Activated CD8-positive, alpha-beta memory T cell treated with anti-CD3 and anti-CD28 coated beads, Interleukin-2, amount 10 ng/mL, durations not matched to agents 7 days and 5 days (primary cell): ENCODE measurements around the gene KATNAL2. TPM values are rescaled to one million over a fixed set of nuclear protein-coding genes. Genes with fewer than 3 reads are reported as not detected.
A peak's percentile ranks its signal among the peaks of the same experiment; 100 is the strongest.

ENCODE experiments used
- ATAC-seq: fragments of 150-1000 bp; cut with Tn5 transposase; one replicate; pipeline ENCODE4 v1.10.0; 2021; ENCODE audit warnings: moderate library complexity
- CTCF ChIA-PET: fragments of 350-600 bp; sonication (Branson Sonifier 250); formaldehyde crosslinking; loops from one replicate; lab custom pipeline; 2021; ENCODE audit warnings: antibody characterized with exemption; lab: Charles Lee
- DNase-seq: peaks from one replicate; pipeline ENCODE4 v3.0.0-alpha.2; 2020
- H3K27ac Mint-ChIP-seq: one replicate; pipeline ENCODE4 v1.8.0; 2021; ENCODE audit warnings: mild to moderate bottlenecking, mixed read lengths
- H3K27me3 Mint-ChIP-seq: one replicate; pipeline ENCODE4 v1.8.0; 2021; ENCODE audit warnings: mixed read lengths
- H3K36me3 Mint-ChIP-seq: one replicate; pipeline ENCODE4 v1.8.0; 2021; ENCODE audit warnings: mild to moderate bottlenecking, mixed read lengths
- H3K4me1 Mint-ChIP-seq: one replicate; pipeline ENCODE4 v1.8.0; 2021; ENCODE audit warnings: mixed read lengths
- H3K4me3 Mint-ChIP-seq: one replicate; pipeline ENCODE4 v1.8.0; 2021; ENCODE audit warnings: mild to moderate bottlenecking, moderate library complexity, mixed read lengths
- H3K9me3 Mint-ChIP-seq: one replicate; pipeline ENCODE4 v1.8.0; 2022; ENCODE audit warnings: low read depth, mixed read lengths
- total RNA-seq, 2 experiments: library from RNA; stranded (reverse); gene quantifications; one replicate each; pipeline ENCODE4 v1.2.3, GENCODE V29; 2021

KATNAL2 gene
- total RNA-seq, 2 experiments from 2014 or later: 0.45 to 0.79 TPM

DNA sequence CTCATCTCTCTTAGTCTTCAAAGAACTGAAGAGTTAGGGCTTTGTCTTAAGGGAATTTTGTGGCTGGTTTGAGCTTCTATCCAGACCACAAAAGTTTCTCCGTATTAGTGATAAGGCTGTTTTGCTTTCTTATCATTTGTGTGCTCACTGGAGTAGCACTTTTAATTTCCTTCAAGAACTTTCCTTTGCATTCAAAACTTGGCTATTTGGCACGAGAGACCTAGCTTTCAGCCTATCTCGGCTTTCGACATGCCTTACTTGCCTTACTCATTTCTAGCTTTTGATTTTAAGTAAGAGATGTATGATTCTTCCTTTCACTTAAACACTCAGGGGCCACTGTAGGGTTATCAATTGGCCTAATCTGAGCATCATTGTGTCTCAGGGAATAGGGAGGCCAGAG, 203.0 kb downstream of the KATNAL2 start:
- peak; percentile 78 for ATAC-seq
- DNase-seq: no peak
- Mint-ChIP-seq H3K27ac (no peak overlapping the region), H3K27me3 (no peaks in the 10 kb centered on the region), H3K36me3 (peaks cover 47% of the 10 kb centered on the region), H3K4me1 (peaks cover 23% of the 10 kb centered on the region), H3K9me3 (no peaks in the 10 kb centered on the region), H3K4me3 (no peak overlapping the region)
- CTCF ChIA-PET: no interaction called here

DNA sequence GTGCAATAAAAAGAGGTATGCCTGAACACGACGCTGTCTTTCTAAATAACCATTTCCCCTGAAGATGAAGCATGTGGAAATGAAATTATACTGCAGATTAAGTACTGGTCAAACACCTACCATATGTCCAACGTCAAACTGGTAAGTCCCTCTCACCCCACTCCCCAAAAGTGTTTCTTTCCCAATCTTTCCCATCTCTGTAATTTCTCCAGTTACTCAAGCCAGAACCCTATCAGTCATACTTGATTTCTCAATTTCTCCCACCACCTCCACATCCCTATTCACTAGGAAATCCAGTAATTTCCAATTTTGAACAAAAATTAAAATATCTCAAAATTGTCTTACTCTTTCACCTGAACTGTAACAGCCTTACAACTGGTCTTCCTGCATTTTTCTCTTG, 203.7 kb downstream of the KATNAL2 start:
- Mint-ChIP-seq H3K27me3 (no peaks in the 10 kb centered on the region), H3K9me3 (no peaks in the 10 kb centered on the region), H3K36me3 (peaks cover 47% of the 10 kb centered on the region), H3K4me3 (no peak overlapping the region), H3K27ac (no peak overlapping the region), H3K4me1 (peaks cover 23% of the 10 kb centered on the region)
- DNase-seq: no peak
- CTCF ChIA-PET: interaction anchor here (1.0 kb wide), 1 partner anchor 29 kb away, joined by 3 read pairs; the partner anchor contains the start of gene HDHD2
- no peak for ATAC-seq

DNA sequence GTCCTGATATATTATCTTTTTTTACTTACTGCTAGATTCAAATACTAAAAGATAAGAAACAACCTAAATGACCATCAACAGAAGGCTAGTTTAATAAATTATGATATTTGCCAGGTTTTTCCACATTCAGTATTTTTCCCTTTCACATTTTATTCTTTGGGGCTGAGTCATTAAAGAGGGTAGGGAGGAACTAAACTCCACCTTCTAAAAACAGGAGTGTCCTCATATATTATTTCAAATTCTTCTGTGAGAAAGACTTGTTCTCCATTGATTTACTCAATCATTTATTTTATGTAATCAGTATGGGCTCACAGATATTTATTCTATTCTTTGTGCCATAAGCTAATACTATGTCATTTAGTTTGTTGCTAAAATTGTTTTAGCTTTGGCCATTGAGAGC, 223.9 kb downstream of the KATNAL2 start:
- Mint-ChIP-seq H3K27me3 (no peaks in the 10 kb centered on the region), H3K27ac (no peak overlapping the region), H3K4me1 (no peaks in the 10 kb centered on the region), H3K4me3 (no peak overlapping the region), H3K36me3 (peaks cover 27% of the 10 kb centered on the region), H3K9me3 (no peaks in the 10 kb centered on the region)
- CTCF ChIA-PET: no interaction called here
- DNase-seq (no peak), ATAC-seq (no peak)

DNA sequence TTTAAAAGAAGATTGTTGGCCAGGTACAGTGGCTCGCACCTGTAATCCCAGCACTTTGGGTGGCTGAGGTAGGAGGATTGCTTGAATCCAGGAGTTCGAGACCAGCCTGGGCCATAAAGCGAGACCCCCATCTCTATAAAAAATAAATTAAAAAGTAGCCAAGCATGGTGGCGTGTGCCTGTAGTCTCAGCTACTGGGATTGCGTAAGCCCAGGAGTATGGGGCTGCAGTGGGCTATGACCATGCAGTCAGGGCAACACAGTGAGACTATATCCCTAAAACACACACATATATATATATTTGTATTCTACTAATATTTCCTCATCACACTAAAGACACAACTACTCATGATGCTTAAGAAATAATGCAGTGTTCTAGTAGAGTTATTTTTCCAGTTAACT, 225.8 kb downstream of the KATNAL2 start:
- H3K27ac Mint-ChIP-seq: no peak overlapping the region
- H3K36me3 Mint-ChIP-seq: peaks cover 21% of the 10 kb centered on the region
- CTCF ChIA-PET: no interaction called here
- H3K4me3 Mint-ChIP-seq: no peak overlapping the region
- no peaks in the 10 kb centered on the region for H3K27me3 Mint-ChIP-seq
- no peak for DNase-seq
- no peaks in the 10 kb centered on the region for H3K4me1 Mint-ChIP-seq
- no peaks in the 10 kb centered on the region for H3K9me3 Mint-ChIP-seq
- no peak for ATAC-seq

DNA sequence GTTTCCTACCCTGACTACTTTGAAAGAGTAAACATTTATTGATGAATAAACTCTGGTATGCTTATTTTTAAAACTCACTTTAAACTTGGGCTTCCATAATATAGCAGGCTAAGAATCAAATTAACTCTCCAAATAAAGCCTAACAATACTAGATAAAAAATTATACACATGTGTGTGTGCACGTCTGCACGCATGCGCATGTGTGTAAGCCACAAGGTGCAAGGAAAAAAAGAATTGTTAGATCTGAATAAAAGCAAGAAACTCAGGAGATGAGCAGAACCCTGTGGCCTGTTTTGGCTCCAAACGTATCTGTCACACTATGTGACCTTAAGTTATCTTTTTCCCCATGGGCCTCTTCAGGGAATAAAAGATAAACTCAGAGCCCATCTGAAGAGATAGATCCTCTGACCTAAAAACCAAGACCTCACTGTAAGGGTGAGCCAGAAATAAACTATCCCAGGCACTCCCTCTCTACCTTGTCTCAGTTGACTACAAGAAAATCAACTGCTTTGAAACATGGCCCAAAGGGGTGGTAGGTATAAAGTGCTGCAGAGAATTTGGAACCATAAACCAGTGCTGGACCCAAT, 226.6 kb downstream of the KATNAL2 start:
- CTCF ChIA-PET: no interaction called here
- peaks cover 8% of the 10 kb centered on the region for H3K4me1 Mint-ChIP-seq
- no peak overlapping the region for H3K4me3 Mint-ChIP-seq
- H3K27me3 Mint-ChIP-seq: no peaks in the 10 kb centered on the region
- no peaks in the 10 kb centered on the region for H3K9me3 Mint-ChIP-seq
- H3K36me3 Mint-ChIP-seq: peaks cover 20% of the 10 kb centered on the region
- DNase-seq (no peak), ATAC-seq (no peak)
- no peak overlapping the region for H3K27ac Mint-ChIP-seq

DNA sequence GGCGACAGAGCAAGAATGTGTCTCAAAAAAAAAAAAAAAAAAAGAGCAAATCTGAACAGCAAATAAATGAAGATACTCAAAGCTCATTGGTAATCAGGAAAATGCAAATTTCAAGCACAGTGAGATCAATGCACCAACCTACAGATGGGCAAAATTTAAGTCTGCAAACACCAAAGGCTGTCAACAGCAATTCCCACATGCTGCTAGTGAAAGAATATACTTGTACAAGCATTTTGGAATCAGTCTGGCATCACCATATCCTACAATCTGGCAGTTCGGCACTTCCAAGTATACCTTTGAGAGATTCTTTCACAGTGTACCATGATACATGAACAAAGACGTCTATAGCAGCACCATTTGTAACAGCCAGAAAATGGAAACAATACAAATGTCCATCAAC, 228.8 kb downstream of the KATNAL2 start:
- ATAC-seq (no peak), DNase-seq (no peak)
- H3K36me3 Mint-ChIP-seq: peaks cover 14% of the 10 kb centered on the region
- CTCF ChIA-PET: no interaction called here
- no peaks in the 10 kb centered on the region for H3K9me3 Mint-ChIP-seq
- no peaks in the 10 kb centered on the region for H3K27me3 Mint-ChIP-seq
- H3K4me1 Mint-ChIP-seq: peaks cover 25% of the 10 kb centered on the region
- no peak overlapping the region for H3K4me3 Mint-ChIP-seq
- H3K27ac Mint-ChIP-seq: no peak overlapping the region

DNA sequence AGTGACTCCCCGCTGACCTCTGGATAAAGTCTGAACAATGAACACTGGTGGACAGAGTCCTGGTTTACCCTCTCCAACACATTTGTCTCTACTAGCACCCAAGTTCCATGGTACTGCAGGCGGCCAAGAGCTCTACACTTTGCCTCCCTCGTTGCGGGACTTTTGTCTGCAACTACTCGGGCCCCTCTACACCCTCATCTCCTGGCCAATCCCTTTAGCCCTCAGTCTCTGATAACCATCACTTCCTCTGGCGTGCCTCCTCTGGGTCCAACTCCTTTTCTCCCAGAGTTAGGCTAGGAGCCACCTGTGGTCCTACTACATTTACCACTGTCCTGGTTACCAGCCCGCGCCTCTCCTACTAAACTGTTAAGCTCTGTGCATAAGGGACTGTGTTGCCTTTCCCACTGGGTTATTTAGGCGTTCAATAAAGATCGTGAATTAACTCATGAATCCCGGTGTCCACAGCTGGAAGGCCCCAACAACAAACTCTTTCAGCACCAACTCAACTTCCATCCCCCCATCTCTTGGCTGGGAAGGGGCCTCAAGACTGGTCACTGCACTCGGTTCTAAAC, 232.1 kb downstream of the KATNAL2 start:
- peaks cover 29% of the 10 kb centered on the region for H3K4me1 Mint-ChIP-seq
- H3K4me3 Mint-ChIP-seq: peak overlapping the region; percentile 97
- ATAC-seq (no peak), DNase-seq (no peak)
- no peaks in the 10 kb centered on the region for H3K9me3 Mint-ChIP-seq
- CTCF ChIA-PET: interaction anchor here (0.8 to 1.7 kb wide), 3 partner anchors 16 to 50 kb away, joined by 3 to 5 read pairs (median 3); no protein-coding TSS in a partner anchor
- peak overlapping the region; percentile 95 for H3K27ac Mint-ChIP-seq
- H3K36me3 Mint-ChIP-seq: peaks cover 9% of the 10 kb centered on the region
- no peaks in the 10 kb centered on the region for H3K27me3 Mint-ChIP-seq

DNA sequence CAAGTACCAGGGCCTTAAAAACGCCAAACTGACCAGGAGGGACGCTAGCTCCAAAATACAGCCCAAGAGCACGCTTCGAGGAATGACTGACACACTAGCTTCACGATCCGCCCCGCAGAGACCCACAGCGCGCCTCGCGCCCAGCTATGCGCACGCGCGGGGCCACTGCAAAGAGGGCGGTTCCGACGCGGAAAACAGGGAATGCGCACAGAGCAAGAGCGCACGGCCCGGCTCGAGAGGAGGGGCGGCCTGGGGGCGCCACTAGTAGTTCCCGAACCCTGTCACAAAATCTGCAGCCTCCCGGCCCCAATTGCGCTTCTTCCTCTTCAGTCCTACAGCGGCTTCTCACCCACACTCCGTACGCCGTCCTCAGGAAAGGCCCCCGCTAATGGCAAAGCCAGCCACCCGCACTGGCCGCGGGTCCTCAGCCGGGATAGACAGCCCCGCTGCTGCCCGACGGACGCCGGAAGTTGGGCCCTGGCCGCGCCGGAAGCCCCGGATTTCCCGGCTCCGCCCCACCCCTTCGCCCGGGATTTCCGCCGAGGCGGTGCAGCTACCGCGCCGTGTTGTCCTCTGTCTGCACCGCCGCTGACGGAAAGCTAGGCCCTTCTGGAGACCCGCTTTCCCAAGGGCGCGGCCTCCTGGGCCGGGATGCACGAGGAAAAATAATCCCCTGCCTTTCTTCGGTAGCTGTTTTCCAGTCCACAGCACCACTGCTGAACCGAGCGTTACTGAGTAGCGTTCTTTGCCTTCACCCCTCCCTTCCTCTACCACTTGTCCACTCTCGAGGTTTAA, 232.8 kb downstream of the KATNAL2 start, which contains the start of gene HDHD2:
HDHD2 (minus strand) TSS at position 472 of the 795 bp plus-strand sequence. CDS start 14,061 bp downstream, outside the sequence.
- CTCF ChIA-PET: interaction anchor here (0.8 to 1.7 kb wide), 7 partner anchors 14 to 50 kb away, joined by 3 to 5 read pairs (median 3); no protein-coding TSS in a partner anchor
- Mint-ChIP-seq H3K27ac (peak within 1 kb of the TSS; percentile 95), H3K36me3 (peaks cover 8% of the 10 kb centered on the region), H3K9me3 (no peaks in the 10 kb centered on the region), H3K4me1 (peaks cover 29% of the 10 kb centered on the region), H3K27me3 (no peaks in the 10 kb centered on the region), H3K4me3 (peak within 1 kb of the TSS; percentile 97)
- ATAC-seq (peak; percentile 92), DNase-seq (peak; percentile 85)

DNA sequence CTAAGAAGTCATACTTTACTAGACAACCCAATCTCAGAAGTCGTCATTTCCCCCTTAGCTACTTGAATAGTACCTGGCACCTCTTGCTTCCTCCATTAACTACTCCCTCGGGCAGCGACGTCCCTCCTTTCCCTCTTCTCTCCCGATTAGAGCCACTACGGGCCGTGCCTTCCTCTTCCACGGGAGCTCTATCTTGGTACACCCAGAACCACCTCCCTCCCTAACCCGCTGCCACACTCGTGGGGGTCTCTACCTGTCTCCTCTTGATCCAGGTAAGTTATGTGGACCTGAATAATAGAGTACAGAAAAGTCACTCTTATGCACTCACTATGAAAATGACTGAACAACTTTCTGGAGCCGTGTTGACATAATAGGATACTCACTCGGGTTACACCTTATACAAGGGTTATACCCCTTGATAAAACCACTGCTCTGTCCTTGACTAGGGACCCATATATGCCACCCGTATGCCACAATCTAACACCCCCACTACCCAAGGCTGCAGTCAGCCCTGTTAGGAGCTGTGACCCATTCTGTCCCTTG, 233.5 kb downstream of the KATNAL2 start:
- H3K27ac Mint-ChIP-seq: peak overlapping the region; percentile 95
- CTCF ChIA-PET: interaction anchor here (1.0 to 1.7 kb wide), 5 partner anchors 14 to 50 kb away, joined by 3 to 5 read pairs (median 4); no protein-coding TSS in a partner anchor
- peak overlapping the region; percentile 97 for H3K4me3 Mint-ChIP-seq
- ATAC-seq (peak; percentile 21), DNase-seq (peak; percentile 46)
- H3K27me3 Mint-ChIP-seq: no peaks in the 10 kb centered on the region
- H3K36me3 Mint-ChIP-seq: peaks cover 12% of the 10 kb centered on the region
- no peaks in the 10 kb centered on the region for H3K9me3 Mint-ChIP-seq
- H3K4me1 Mint-ChIP-seq: peaks cover 29% of the 10 kb centered on the region

DNA sequence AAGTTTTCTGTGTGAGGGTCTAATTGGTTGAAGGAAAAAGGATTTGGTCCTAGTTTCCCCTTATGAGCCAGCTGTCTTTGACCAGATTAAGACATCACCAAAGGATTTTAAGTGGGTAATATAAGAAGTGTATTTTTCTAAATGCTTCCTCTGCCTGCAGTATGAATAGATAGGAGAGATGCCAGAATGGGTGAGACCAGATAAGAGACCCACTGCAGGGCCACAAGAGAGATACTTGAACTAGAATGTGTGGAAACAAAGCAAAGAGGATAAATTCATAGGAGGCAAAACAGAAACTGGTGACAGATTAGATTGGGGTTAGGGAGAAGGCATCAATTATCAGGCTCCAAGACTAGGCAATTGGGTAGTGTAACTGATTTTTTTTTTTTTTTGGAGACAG, 234.0 kb downstream of the KATNAL2 start:
- Mint-ChIP-seq H3K4me1 (peaks cover 29% of the 10 kb centered on the region), H3K27ac (peak overlapping the region; percentile 95), H3K4me3 (peak overlapping the region; percentile 97), H3K9me3 (no peaks in the 10 kb centered on the region), H3K36me3 (peaks cover 16% of the 10 kb centered on the region), H3K27me3 (no peaks in the 10 kb centered on the region)
- CTCF ChIA-PET: interaction anchor here (1.1 kb wide), 1 partner anchor 15 kb away, joined by 4 read pairs; no protein-coding TSS in a partner anchor
- ATAC-seq (no peak), DNase-seq (no peak)

Other genes starting within 250 kb of the KATNAL2 start
- gene ST8SIA5, start 160.5 kb upstream of the KATNAL2 start, total RNA-seq: under 1 TPM in 1 of 2 experiments, not detected in 1; 0.23 TPM
- 10 to 100 TPM; 11.7 to 19.8 TPM for gene PIAS2, start 95 bp upstream of the KATNAL2 start, total RNA-seq
- not detected for gene ELOA2, start 118.0 kb downstream of the KATNAL2 start, total RNA-seq
- 10 to 100 TPM; 32.6 to 33.4 TPM for gene HDHD2, start 232.9 kb downstream of the KATNAL2 start, total RNA-seq